GM10847 (cell line): ENCODE measurements around the gene PIK3R2.

Experiments
- POLR2A ChIP-seq: IDR thresholded peaks from 2 replicates; pipeline ENCODE4 v1.6.1; 2011; ENCODE audit not compliant: insufficient read length; ENCODE audit errors: extremely low read depth

PIK3R2 gene

DNA sequence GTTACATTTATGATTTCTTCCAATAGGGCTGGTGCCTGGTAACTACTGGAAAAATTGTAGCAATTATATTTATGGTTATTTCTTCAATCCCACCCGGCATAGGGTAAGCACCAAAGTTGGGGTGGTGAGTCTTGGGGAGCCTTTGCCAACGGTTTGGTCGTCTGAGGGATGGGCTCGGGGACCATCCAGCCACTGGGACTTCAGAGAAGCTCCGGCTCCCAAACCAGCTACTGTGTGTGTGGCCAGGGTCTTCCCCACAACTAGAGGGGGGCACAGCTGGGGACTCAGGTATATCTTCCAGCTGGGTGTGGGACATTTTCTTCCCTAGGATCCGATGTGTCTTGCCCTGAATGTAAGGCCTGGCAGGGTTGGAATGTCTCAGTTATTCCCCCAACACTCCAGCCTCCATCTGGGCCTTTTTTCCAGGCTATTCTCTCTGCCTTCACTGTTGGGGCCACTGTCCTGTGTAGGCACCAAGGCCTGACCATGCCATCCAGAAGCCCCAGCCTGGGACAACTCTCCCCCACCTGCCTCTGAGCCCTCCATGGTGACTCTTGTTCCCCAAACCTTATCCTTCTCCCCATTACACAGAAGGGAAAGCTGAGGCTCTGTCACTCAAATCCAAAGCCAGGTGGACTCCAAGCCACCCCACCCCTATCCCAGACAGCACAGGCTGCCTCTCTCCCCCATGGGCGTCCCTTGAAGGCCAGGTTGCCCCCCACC is 19.5 kb downstream of the PIK3R2 start:
- no peak for TF ChIP-seq POLR2A

DNA sequence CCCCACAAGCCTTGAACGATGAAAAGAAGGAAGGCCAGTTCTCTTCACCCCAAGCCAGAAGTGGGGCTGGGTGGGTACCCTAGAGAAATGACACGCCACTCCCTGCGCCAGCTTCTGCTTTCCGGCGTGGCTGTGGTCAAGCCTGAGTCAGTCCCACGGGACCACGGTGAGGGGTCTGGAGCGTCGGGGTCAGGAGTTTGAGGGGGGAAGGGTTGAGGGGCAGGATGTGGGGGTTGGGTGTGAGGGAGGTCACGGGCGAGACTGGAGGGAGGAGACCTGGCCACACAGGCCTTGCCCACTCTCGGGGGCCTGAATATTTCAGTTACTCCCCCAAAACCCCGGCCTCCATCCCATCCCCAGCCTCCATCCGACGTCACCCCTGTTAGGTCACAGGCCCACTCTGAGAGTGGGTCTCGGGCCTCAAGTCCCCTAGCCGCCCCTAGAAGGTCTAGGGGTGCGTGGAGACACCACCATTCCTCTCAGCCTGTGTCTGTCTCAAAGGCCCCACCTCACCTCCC is 20.1 kb downstream of the PIK3R2 start:
- TF ChIP-seq POLR2A = no peak

DNA sequence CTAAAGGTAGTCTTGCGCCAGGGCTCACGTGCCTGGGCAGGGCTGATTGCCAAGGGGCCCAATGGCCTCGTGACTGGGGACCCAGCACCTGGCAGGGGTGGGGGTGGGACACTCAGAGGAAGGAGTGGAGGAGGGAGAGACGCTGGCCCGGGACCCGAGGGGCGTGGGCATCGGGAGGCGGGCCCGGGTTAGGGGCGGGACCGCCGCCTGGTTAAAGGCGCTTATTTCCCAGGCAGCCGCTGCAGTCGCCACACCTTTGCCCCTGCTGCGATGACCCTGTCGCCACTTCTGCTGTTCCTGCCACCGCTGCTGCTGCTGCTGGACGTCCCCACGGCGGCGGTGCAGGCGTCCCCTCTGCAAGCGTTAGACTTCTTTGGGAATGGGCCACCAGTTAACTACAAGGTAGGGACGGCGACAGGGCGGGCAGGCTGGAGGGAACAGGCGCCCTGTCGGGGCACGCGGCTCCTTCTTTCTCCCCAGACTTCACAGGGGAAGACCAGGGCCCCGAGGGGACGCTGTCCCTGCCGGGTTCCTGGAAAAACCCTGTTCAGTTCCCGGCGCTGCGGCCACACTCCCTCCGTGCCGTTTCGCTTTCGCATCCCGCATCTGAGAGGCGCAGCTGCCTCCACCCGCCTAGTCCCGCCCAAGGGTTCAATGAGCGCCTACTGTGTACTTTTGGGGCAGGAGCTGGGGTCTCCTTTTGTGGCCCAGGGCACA is 20.8 kb downstream of the PIK3R2 start, which contains the start of gene IFI30:
IFI30 (plus strand) TSS at position 242 of the 717 bp plus-strand sequence; CDS start at position 271, 29 bp downstream.
- peak; percentile 98 for TF ChIP-seq POLR2A

- TF ChIP-seq POLR2A = no peak
These were observed 22.0 kb downstream of the PIK3R2 start for GRCh38 chr19:18174983-18175382.

- TF ChIP-seq POLR2A = no peak
These were observed 23.7 kb downstream of the PIK3R2 start for GRCh38 chr19:18176367-18177310.

DNA sequence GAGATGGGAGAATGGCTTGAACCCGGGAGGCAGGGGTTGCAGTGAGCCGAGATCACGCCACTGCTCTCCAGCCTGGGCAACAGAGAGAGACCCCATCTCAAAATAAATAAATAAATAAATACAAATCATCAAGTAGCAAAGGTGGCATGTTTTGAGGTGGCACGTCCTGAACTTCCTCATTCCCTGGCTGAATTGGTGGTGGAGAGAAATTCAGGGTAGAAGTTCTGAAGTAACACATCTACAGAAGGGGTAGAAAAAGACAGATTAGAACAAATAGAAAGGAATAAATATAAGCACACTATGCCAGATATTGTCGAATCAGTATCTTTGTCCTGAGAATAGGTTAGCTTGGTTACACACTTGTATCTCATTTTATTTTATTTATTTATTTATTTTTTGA is 27.0 kb downstream of the PIK3R2 start:
- TF ChIP-seq POLR2A = no peak

- TF ChIP-seq POLR2A = no peak
These were observed 30.6 kb downstream of the PIK3R2 start for GRCh38 chr19:18183529-18183928.

- no peak for TF ChIP-seq POLR2A
These were observed 32.6 kb downstream of the PIK3R2 start for GRCh38 chr19:18185538-18185937.

DNA sequence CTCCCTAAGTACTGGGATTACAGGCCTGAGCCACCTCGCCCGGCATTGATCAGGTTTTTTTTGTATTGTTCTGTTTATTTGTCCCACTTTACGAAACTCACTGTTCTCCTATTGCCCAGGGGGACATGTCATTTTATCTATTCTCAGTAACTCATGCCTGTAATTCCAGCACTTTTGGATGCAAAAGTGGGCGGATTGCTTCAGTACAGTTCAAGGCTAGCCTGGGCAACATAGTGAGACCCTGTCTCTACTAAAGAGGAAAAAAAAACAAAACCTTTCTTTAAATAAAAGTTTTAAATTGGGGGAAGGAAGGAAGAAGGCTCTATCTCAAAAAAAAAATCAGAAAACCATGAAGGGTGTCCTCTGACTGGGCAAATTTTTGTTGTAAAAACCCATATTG is 37.3 kb downstream of the PIK3R2 start:
- no peak for TF ChIP-seq POLR2A

GRCh38 chr19:18191640-18192062 is 38.7 kb downstream of the PIK3R2 start:
- no peak for TF ChIP-seq POLR2A

DNA sequence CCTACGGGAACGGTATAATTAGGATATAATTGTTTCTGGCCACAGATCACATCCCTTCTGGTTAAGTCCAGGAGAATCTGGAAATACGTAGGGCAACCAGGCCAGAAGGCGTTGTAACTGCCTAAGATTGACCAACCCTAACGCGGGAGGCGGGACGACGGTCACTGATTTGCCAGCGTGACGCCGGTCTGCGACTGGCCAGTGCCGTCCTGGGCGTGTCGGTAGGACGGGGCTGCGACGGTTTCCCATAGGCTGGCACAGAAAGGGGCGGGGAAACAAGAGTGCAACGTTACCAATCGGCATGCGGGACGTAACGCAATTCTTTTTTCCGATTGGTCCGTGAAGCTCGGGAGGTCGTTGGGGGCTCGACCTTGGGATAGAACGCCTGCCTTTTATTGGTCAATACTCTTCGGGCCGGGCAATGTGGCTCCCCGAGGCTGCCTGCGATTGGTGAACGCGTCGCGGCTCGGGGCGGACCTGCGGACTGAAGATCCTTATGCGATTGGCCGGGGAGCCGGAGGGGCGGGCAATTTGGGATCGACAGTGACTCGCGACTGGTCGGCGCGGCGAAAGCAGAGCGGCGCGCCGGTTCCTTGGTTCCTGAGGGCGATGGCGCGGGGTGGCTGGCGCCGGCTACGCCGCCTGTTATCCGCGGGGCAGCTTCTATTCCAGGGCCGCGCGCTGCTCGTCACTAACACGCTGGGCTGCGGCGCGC is 39.9 kb downstream of the PIK3R2 start, which contains the start of gene MPV17L2:
MPV17L2 (plus strand) TSS at position 546 of the 715 bp plus-strand sequence; CDS start at position 610, 64 bp downstream.
- peak; percentile 52 for TF ChIP-seq POLR2A

GRCh38 chr19:18193388-18194180 is 40.6 kb downstream of the PIK3R2 start:
- TF ChIP-seq POLR2A = no peak

GRCh38 chr19:18194181-18194530 is 41.2 kb downstream of the PIK3R2 start:
- no peak for TF ChIP-seq POLR2A
